Esophagus muscularis mucosa (tissue), 4 donors: Measurements from ENCODE around the gene LRRC37A3.

Experiments
- CTCF ChIP-seq, 3 experiments: fragments of 200-600 bp in 2 of 3; fragments of 450-650 bp in 1 of 3; sonication (generic) in 2 of 3; IDR thresholded peaks; one replicate each; pipeline ENCODE4 v1.5.1; 2017 to 2019; ENCODE audit warnings: antibody characterized with exemption in 3 of 3, mild to moderate bottlenecking in 2 of 3, moderate library complexity in 1 of 3
- EP300 ChIP-seq: sonication (generic); formaldehyde crosslinking; IDR thresholded peaks from one replicate; pipeline ENCODE4 v1.6.1; 2017; ENCODE audit warnings: antibody characterized with exemption
- POLR2A ChIP-seq: fragments of 450-650 bp; IDR thresholded peaks from one replicate; pipeline ENCODE4 v1.6.1; 2017; ENCODE audit warnings: antibody characterized with exemption, moderate library complexity, mild to moderate bottlenecking, low read depth
- POLR2AphosphoS5 ChIP-seq, 2 donors: sonication (generic); formaldehyde crosslinking; IDR thresholded peaks; one replicate each; pipeline ENCODE4 v1.6.1; 2017; ENCODE audit warnings: antibody characterized with exemption in 2 of 2

- TF ChIP-seq EP300, result no peak
- no peak for TF ChIP-seq CTCF (IDR thresholded peaks at IDR 0.05)
- TF ChIP-seq POLR2A, result no peak
- TF ChIP-seq POLR2AphosphoS5 (IDR thresholded peaks at IDR 0.05), result no peak
These were observed 19.0 kb upstream of the LRRC37A3 start for GRCh38 chr17:64938290-64938689.
